H9 (cell line): ENCODE data around the gene EIF3B. TPM values are rescaled to one million over a fixed set of nuclear protein-coding genes. Genes with fewer than 3 reads are reported as not detected.

Experiments used
- DNase-seq: peaks from one replicate; pipeline ENCODE4 v3.0.0-alpha.2; 2017
- H2AFZ ChIP-seq: one replicate; pipeline ENCODE4 v1.6.1; 2013; ENCODE audit warnings: mild to moderate bottlenecking, low read length, control low read depth, moderate library complexity
- H2AK5ac ChIP-seq: 2 replicates; pipeline ENCODE4 v1.6.1; 2013; ENCODE audit warnings: low read length, control low read depth, mixed read lengths; ENCODE audit not compliant: insufficient read length
- H2BK120ac ChIP-seq: one replicate; pipeline ENCODE4 v1.6.1; 2013; ENCODE audit warnings: low read depth, mild to moderate bottlenecking, low read length, control low read depth, inconsistent platforms; ENCODE audit not compliant: poor library complexity, severe bottlenecking
- H2BK12ac ChIP-seq: 2 replicates; pipeline ENCODE4 v1.6.1; 2013; ENCODE audit warnings: low read length, control low read depth, mixed read lengths, low read depth; ENCODE audit not compliant: insufficient read length
- H2BK15ac ChIP-seq: 2 replicates; pipeline ENCODE4 v1.6.1; 2013; ENCODE audit warnings: low read depth, low read length, control low read depth
- H2BK20ac ChIP-seq: one replicate; pipeline ENCODE4 v1.6.1; 2013; ENCODE audit warnings: low read depth, mild to moderate bottlenecking, low read length, control low read depth, inconsistent platforms; ENCODE audit not compliant: poor library complexity, severe bottlenecking
- H2BK5ac ChIP-seq: 2 replicates; pipeline ENCODE4 v1.6.1; 2013; ENCODE audit warnings: low read length, control low read depth, mixed read lengths; ENCODE audit not compliant: insufficient read length
- H3K14ac ChIP-seq: 2 replicates; pipeline ENCODE4 v1.6.1; 2013; ENCODE audit warnings: low read length, control low read depth; ENCODE audit not compliant: insufficient read depth
- H3K18ac ChIP-seq: 2 replicates; pipeline ENCODE4 v1.6.1; 2013; ENCODE audit warnings: low read depth, mild to moderate bottlenecking, mixed read lengths, low read length, control low read depth; ENCODE audit not compliant: insufficient read length
- H3K23ac ChIP-seq: 2 replicates; pipeline ENCODE4 v1.6.1; 2013; ENCODE audit warnings: low read length, control low read depth, mixed read lengths, low read depth; ENCODE audit not compliant: insufficient read length
- H3K23me2 ChIP-seq: 2 replicates; pipeline ENCODE4 v1.6.1; 2013; ENCODE audit warnings: low read depth, mild to moderate bottlenecking, mixed read lengths, low read length, control low read depth; ENCODE audit not compliant: insufficient read length, poor library complexity, severe bottlenecking
- H3K27ac ChIP-seq: 2 replicates; pipeline ENCODE4 v1.5.1; 2013; ENCODE audit warnings: low read length, control low read depth, mixed read lengths, low read depth; ENCODE audit not compliant: insufficient read length
- H3K27me3 ChIP-seq: 2 replicates; pipeline ENCODE4 v1.6.1; 2013; ENCODE audit warnings: low read length, control low read depth, inconsistent platforms; ENCODE audit not compliant: insufficient read depth
- H3K4ac ChIP-seq: 2 replicates; pipeline ENCODE4 v1.6.1; 2013; ENCODE audit warnings: low read depth, mild to moderate bottlenecking, control low read depth, inconsistent platforms, low read length, moderate library complexity
- H3K4me1 ChIP-seq: 2 replicates; pipeline ENCODE4 v1.6.1; 2013; ENCODE audit warnings: low read length, control low read depth, inconsistent platforms; ENCODE audit not compliant: insufficient read depth
- H3K4me2 ChIP-seq: 2 replicates; pipeline ENCODE4 v1.6.1; 2013; ENCODE audit warnings: low read length, control low read depth, mixed read lengths; ENCODE audit not compliant: insufficient read length, insufficient read depth
- H3K56ac ChIP-seq: 2 replicates; pipeline ENCODE4 v1.6.1; 2013; ENCODE audit warnings: low read depth, mild to moderate bottlenecking, mixed read lengths, low read length, control low read depth; ENCODE audit not compliant: insufficient read length
- H3K79me1 ChIP-seq: 2 replicates; pipeline ENCODE4 v1.6.1; 2013; ENCODE audit warnings: low read depth, mild to moderate bottlenecking, moderate library complexity, low read length, control low read depth, inconsistent platforms; ENCODE audit not compliant: insufficient read depth, poor library complexity, severe bottlenecking
- H3K79me2 ChIP-seq: 2 replicates; pipeline ENCODE4 v1.6.1; 2013; ENCODE audit warnings: low read length, control low read depth, inconsistent platforms; ENCODE audit not compliant: insufficient read depth
- H3K9ac ChIP-seq: 2 replicates; pipeline ENCODE4 v1.6.1; 2013; ENCODE audit warnings: low read length, control low read depth, mixed read lengths; ENCODE audit not compliant: insufficient read length; ENCODE audit errors: extremely low read depth
- H3K9me3 ChIP-seq: one replicate; pipeline ENCODE4 v1.6.1; 2013; ENCODE audit warnings: low read depth, low read length, inconsistent platforms; ENCODE audit not compliant: control insufficient read depth
- H3T11ph ChIP-seq: one replicate; pipeline ENCODE4 v1.6.1; 2013; ENCODE audit warnings: mild to moderate bottlenecking, low read length, control low read depth, inconsistent platforms
- H4K20me1 ChIP-seq: one replicate; pipeline ENCODE4 v1.6.1; 2013; ENCODE audit not compliant: control insufficient read depth, insufficient read length, insufficient read depth
- H4K5ac ChIP-seq: 2 replicates; pipeline ENCODE4 v1.6.1; 2013; ENCODE audit warnings: low read depth, mild to moderate bottlenecking, mixed read lengths, low read length, control low read depth; ENCODE audit not compliant: insufficient read length
- H4K8ac ChIP-seq: replicated peaks from 2 replicates; pipeline ENCODE4 v1.6.1; 2013; ENCODE audit warnings: low read length, control low read depth, mixed read lengths, low read depth; ENCODE audit not compliant: insufficient read length
- H4K91ac ChIP-seq: 2 replicates; pipeline ENCODE4 v1.6.1; 2013; ENCODE audit warnings: low read depth, mild to moderate bottlenecking, moderate library complexity, mixed read lengths, low read length, control low read depth; ENCODE audit not compliant: insufficient read length
- H3K27ac Mint-ChIP-seq, 3 experiments: 2 replicates in 2 of 3; 3 replicates in 1 of 3; pipeline ENCODE4 v1.8.0; 2020 to 2021; ENCODE audit warnings: mixed read lengths in 3 of 3, mild to moderate bottlenecking in 1 of 3, moderate library complexity in 1 of 3
- H3K27me3 Mint-ChIP-seq: 2 replicates; pipeline ENCODE4 v1.8.0; 2021; ENCODE audit warnings: low read depth, mild to moderate bottlenecking, moderate library complexity, mixed read lengths
- H3K36me3 Mint-ChIP-seq, 3 experiments: 2 replicates in 2 of 3; 3 replicates in 1 of 3; pipeline ENCODE4 v1.8.0; 2020 to 2021; ENCODE audit warnings: low read depth in 3 of 3, mixed read lengths in 3 of 3; ENCODE audit not compliant: insufficient read depth in 1 of 3
- H3K4me1 Mint-ChIP-seq, 2 experiments: 2 replicates each; pipeline ENCODE4 v1.8.0; 2020; ENCODE audit warnings: mixed read lengths in 2 of 2
- H3K4me3 Mint-ChIP-seq, 2 experiments: 2 replicates in 1 of 2; 3 replicates in 1 of 2; pipeline ENCODE4 v1.8.0; 2020 to 2021; ENCODE audit warnings: mild to moderate bottlenecking in 2 of 2, mixed read lengths in 2 of 2, moderate library complexity in 1 of 2
- H3K9me3 Mint-ChIP-seq, 2 experiments: 2 replicates in 1 of 2; 3 replicates in 1 of 2; pipeline ENCODE4 v1.8.0; 2020; ENCODE audit warnings: mild to moderate bottlenecking in 2 of 2, mixed read lengths in 2 of 2, moderate library complexity in 1 of 2
- CTCF ChIP-seq: fragments of 200-600 bp; sonication (generic); conservative IDR thresholded peaks from 3 replicates; pipeline ENCODE4 v1.8.0; 2021; ENCODE audit warnings: antibody characterized with exemption, mild to moderate bottlenecking
- WGBS: extraction: QIAGEN DNeasy Blood & Tissue Kit; methylation state at CpG from one replicate; pipeline ENCODE4 v1.1.7; 2013; ENCODE audit warnings: missing lambda C conversion rate, low lambda C conversion rate, mixed read lengths; ENCODE audit not compliant: insufficient read length; ENCODE audit errors: extremely low coverage; 5-methylcytosine and 5-hydroxymethylcytosine counted together
- total RNA-seq: library from RNA; stranded (reverse); gene quantifications from 2 replicates; pipeline ENCODE4 v1.2.1, GENCODE V29; 2021

EIF3B gene
- total RNA-seq, 1 experiment from 2014 or later: 337 TPM

GRCh38 chr7:2325162-2325561 lies 29.5 kb upstream of the EIF3B start:
- Histone ChIP-seq H3K23ac (no peak overlapping the region), H3K4ac (no peak overlapping the region), H4K8ac (no peak overlapping the region), H3K4me1 (no peaks in the 10 kb centered on the region), H2BK120ac (no peak overlapping the region), H3K14ac (no peak overlapping the region), H2BK20ac (no peak overlapping the region), H3K4me2 (no peak overlapping the region), H2BK12ac (no peak overlapping the region), H2AK5ac (no peak overlapping the region), H3K56ac (no peak overlapping the region), H3K79me2 (no peaks in the 10 kb centered on the region), H3K9ac (no peak overlapping the region), H4K20me1 (no peaks in the 10 kb centered on the region), H3K79me1 (no peaks in the 10 kb centered on the region), H3K27ac (no peak overlapping the region), H4K91ac (no peak overlapping the region), H3K9me3 (no peaks in the 10 kb centered on the region), H3K27me3 (no peaks in the 10 kb centered on the region), H4K5ac (no peak overlapping the region), H2BK15ac (no peak overlapping the region), H2AFZ (no peak overlapping the region), H2BK5ac (no peak overlapping the region), H3T11ph (no peak overlapping the region), H3K18ac (no peak overlapping the region), H3K23me2 (no peaks in the 10 kb centered on the region)
- Mint-ChIP-seq H3K36me3 (no peaks in the 10 kb centered on the region; a peak in 1 of 7 replicates), H3K27ac (0 out of 7 replicates have a peak overlapping the region, but pooled peaks of 2 of the 3 experiments have one; percentile 40 to 61), H3K4me1 (peaks cover 0 to 3% of the 10 kb centered on the region in 2 experiments; a peak in 1 of 4 replicates), H3K27me3 (no peaks in the 10 kb centered on the region), H3K9me3 (no peaks in the 10 kb centered on the region), H3K4me3 (no peak overlapping the region)
- WGBS: no CpG with 5 or more reads among the region's 4 CpGs
- no peak for DNase-seq
- TF ChIP-seq CTCF: no peak
